Heart right ventricle (tissue), 16 donors: ENCODE data around the gene TOP2A. TPM values are rescaled to one million over a fixed set of nuclear protein-coding genes. Genes with fewer than 3 reads are reported as not detected.

Experiments
- ATAC-seq, 8 donors: fragments of 200-7000 bp; cut with Tn5 transposase; one replicate each; pipeline ENCODE4 v1.9.1; 2020; ENCODE audit warnings: mild to moderate bottlenecking in 8 of 8, moderate library complexity in 8 of 8, moderate number of reproducible peaks in 1 of 8
- DNase-seq, 2 donors: peaks; one replicate each; pipeline ENCODE4 v3.0.0-alpha.2; 2020
- H3K27ac ChIP-seq, 10 donors: fragments of 200-600 bp; sonication (generic) in 2 of 10; one replicate each; pipeline versions ENCODE4 v1.5.0 to v1.8.0; 2020 to 2022; ENCODE audit warnings: mild to moderate bottlenecking in 3 of 10
- H3K27me3 ChIP-seq, 7 donors: fragments of 200-600 bp; one replicate each; pipeline ENCODE4 v1.8.0; 2021 to 2022; ENCODE audit warnings: mild to moderate bottlenecking in 2 of 7
- H3K36me3 ChIP-seq, 9 donors: fragments of 200-600 bp; sonication (generic) in 1 of 9; one replicate each; pipeline versions ENCODE4 v1.5.0 to v1.8.0; 2020 to 2022; ENCODE audit warnings: mild to moderate bottlenecking in 2 of 9
- H3K4me1 ChIP-seq, 9 donors: fragments of 200-600 bp; sonication (generic) in 1 of 9; one replicate each; pipeline versions ENCODE4 v1.5.0 to v1.8.0; 2020 to 2022; ENCODE audit warnings: mild to moderate bottlenecking in 4 of 9
- H3K4me3 ChIP-seq, 10 donors: fragments of 200-600 bp; sonication (generic) in 2 of 10; one replicate each; pipeline versions ENCODE4 v1.5.0 to v1.8.0; 2020 to 2022; ENCODE audit warnings: mild to moderate bottlenecking in 7 of 10, moderate library complexity in 2 of 10
- H3K9me3 ChIP-seq, 11 donors: fragments of 200-600 bp in 10 of 11; sonication (generic) in 2 of 11; one replicate each; pipeline versions ENCODE4 v1.5.0 to v1.8.0; 2013 to 2022; ENCODE audit warnings: mild to moderate bottlenecking in 2 of 11, control low read depth in 1 of 11, moderate library complexity in 1 of 11
- CTCF ChIP-seq, 9 donors: fragments of 200-600 bp; sonication (generic) in 2 of 9; IDR thresholded peaks; one replicate each; pipeline versions ENCODE4 v1.5.0 to v1.8.0; 2021 to 2022; ENCODE audit warnings: antibody characterized with exemption in 9 of 9, mild to moderate bottlenecking in 5 of 9, moderate library complexity in 1 of 9
- WGBS, 2 donors: extraction: QIAGEN DNeasy Blood & Tissue Kit; methylation state at CpG; one replicate each; pipeline ENCODE4 v1.1.7; 2013; ENCODE audit warnings: inconsistent platforms in 1 of 2; 5-methylcytosine and 5-hydroxymethylcytosine counted together
- intact Hi-C, 10 donors: fragments of 100-400 bp; cut with DNase I; formaldehyde crosslinking; loops; one replicate each; pipeline versions ENCODE4 v1.11.1 to v1.14.2; 2022
- polyA plus RNA-seq, 2 donors: library from polyadenylated mRNA; stranded (reverse); fragments of 200-250 nt; gene quantifications; one replicate each; pipeline ENCODE4 v1.2.3, GENCODE V29; 2013
- total RNA-seq, 10 donors: library from RNA; stranded (reverse); fragmentation: NEBNext Ultra II Directional in 3 of 10; extraction: Animal tissue kit (Norgen Biotek cat#: 25700) in 3 of 10; gene quantifications; one replicate each; pipeline versions ENCODE4 v1.2.1 to v1.2.4, GENCODE V29; 2021 to 2023
- donor health status: Arrhythmogenic right ventricular cardiomyopathy.
- donor health status: ischemic (EF 13 %, LVEDD 7.1; RV severe dilation, severe dysfunction).
- donor health status: healthy with polysubstance abuse.
- donor health status: DM: no; HTN: yes; CAD: no.
- donor health status: DM: no; HTN: no; CAD: no.
- donor health status: ischemic (EF 25% LVEDD 6.9; RV normal size, moderate dysfunction).
- donor health status: ischemic (EF 25% LVEDD 5.7; RV mildly dilated, moderate dysfunction).
- donor health status: healthy.
- donor health status: DM: yes; HTN: yes; CAD: no.
- donor health status: Ischemic cardiomyopathy.
- donor health status: ischemic (EF 35%, LVEDD 5.7; RV mildly dilated, moderate dysfunction).
- donor health status: nonischemic (EF 11% LVEDD 7.7; RV severe dilation, severe dysfunction).
- donor health status: DM: yes; HTN: yes; CAD: no.
- donor health status: PGD.
- donor health status: ischemic (EF 29% LVEDD 5.4; RV normal size, mild dysfunction).
- donor health status: nonischemic (EF 23%, LVEDD 6.1; RV moderate dilation, normal function).

TOP2A gene
- total and polyA plus RNA-seq, 12 donors: 0.17 to 20.0 (median 1.0) TPM

GRCh38 chr17:40457964-40458791, 40.5 kb upstream of the TOP2A start:
- WGBS, 2 donors: 34 to 46% methylated on average over 16 of the region's 16 CpGs
- H3K4me1 ChIP-seq: peaks cover 34 to 83% (median 51%) of the 10 kb centered on the region in 9 donors
- no peaks in the 10 kb centered on the region for H3K27me3 ChIP-seq
- H3K9me3 ChIP-seq: no peaks in the 10 kb centered on the region
- H3K36me3 ChIP-seq: peaks cover 0 to 58% (median 16%) of the 10 kb centered on the region in 9 donors
- DNase-seq (peak; percentile 38 to 62), ATAC-seq (peak in 5 of 8 donors; percentile 3 to 55 (median 17))
- H3K4me3 ChIP-seq: no peak overlapping the region
- no peak for TF ChIP-seq CTCF (IDR thresholded peaks at IDR 0.05)
- intact Hi-C loops: no loop called here
- H3K27ac ChIP-seq: peak overlapping the region in 4 of 10 donors; percentile 4 to 45 (median 27)

- ATAC-seq (no peak), DNase-seq (no peak)
- no peaks in the 10 kb centered on the region for H3K27me3 ChIP-seq
- H3K27ac ChIP-seq: peak overlapping the region in 6 of 10 donors; percentile 20 to 48 (median 38)
- peaks cover 0 to 66% (median 20%) of the 10 kb centered on the region in 9 donors for H3K36me3 ChIP-seq
- peaks cover 29 to 82% (median 51%) of the 10 kb centered on the region in 9 donors for H3K4me1 ChIP-seq
- H3K4me3 ChIP-seq: no peak overlapping the region
- WGBS, 2 donors: 84 to 87% methylated on average over 3 of the region's 3 CpGs
- TF ChIP-seq CTCF (IDR thresholded peaks at IDR 0.05): no peak
- no peaks in the 10 kb centered on the region for H3K9me3 ChIP-seq
- intact Hi-C loops: no loop called here
Observed at GRCh38 chr17:40457369-40457768, 39.7 kb upstream of the TOP2A start.

GRCh38 chr17:40456396-40456951, 38.8 kb upstream of the TOP2A start:
- no peak overlapping the region for H3K4me3 ChIP-seq
- H3K27ac ChIP-seq: peak overlapping the region in 7 of 10 donors; percentile 12 to 48 (median 32)
- ATAC-seq (peak in 3 of 8 donors; percentile 5 to 26 (median 20)), DNase-seq (peak in 1 of 2 donors; percentile 66)
- no peak for TF ChIP-seq CTCF (IDR thresholded peaks at IDR 0.05)
- H3K27me3 ChIP-seq: no peaks in the 10 kb centered on the region
- H3K36me3 ChIP-seq: peaks cover 0 to 74% (median 20%) of the 10 kb centered on the region in 9 donors
- 48 to 50% methylated on average over 16 of the region's 16 CpGs for WGBS, 2 donors
- H3K4me1 ChIP-seq: peaks cover 25 to 82% (median 58%) of the 10 kb centered on the region in 9 donors
- intact Hi-C loops: no loop called here
- H3K9me3 ChIP-seq: no peaks in the 10 kb centered on the region

GRCh38 chr17:40454613-40454995, 36.9 kb upstream of the TOP2A start:
- 78 to 81% methylated on average over 2 of the region's 2 CpGs for WGBS, 2 donors
- ATAC-seq (no peak), DNase-seq (no peak)
- intact Hi-C loops: no loop called here
- Histone ChIP-seq H3K27me3 (no peaks in the 10 kb centered on the region), H3K4me1 (peaks cover 34 to 82% (median 73%) of the 10 kb centered on the region in 9 donors), H3K36me3 (peaks cover 0 to 77% (median 20%) of the 10 kb centered on the region in 9 donors), H3K4me3 (no peak overlapping the region), H3K27ac (peak overlapping the region in 2 of 10 donors; percentile 11 to 25), H3K9me3 (no peaks in the 10 kb centered on the region)
- TF ChIP-seq CTCF (IDR thresholded peaks at IDR 0.05): no peak
